Mucosa of descending colon (tissue), 3 donors: ENCODE data around the gene CHEK2. TPM values are rescaled to one million over a fixed set of nuclear protein-coding genes. Genes with fewer than 3 reads are reported as not detected.
A peak's percentile ranks its signal among the peaks of the same experiment; 100 is the strongest.
"Not testable (repeated sequence)": the region's sequence is repeated elsewhere in the genome, so short reads cannot be mapped to it uniquely, and the experiment has no call there.

ENCODE experiments used
- ATAC-seq: fragments of 200-7000 bp; cut with Tn5 transposase; one replicate; pipeline ENCODE4 v1.9.1; 2020; ENCODE audit warnings: mild to moderate bottlenecking, moderate library complexity
- DNase-seq, 3 donors: peaks; one replicate each; pipeline ENCODE4 v3.0.0-alpha.2; 2020
- H3K36me3 ChIP-seq: fragments of 200-600 bp; one replicate; pipeline ENCODE4 v1.8.0; 2021; ENCODE audit warnings: low read depth, mild to moderate bottlenecking
- H3K4me1 ChIP-seq: fragments of 200-600 bp; one replicate; pipeline ENCODE4 v1.8.0; 2021; ENCODE audit warnings: low read depth, mild to moderate bottlenecking
- H3K4me3 ChIP-seq: fragments of 200-600 bp; one replicate; pipeline ENCODE4 v1.8.0; 2021; ENCODE audit warnings: mild to moderate bottlenecking
- H3K9me3 ChIP-seq: fragments of 200-600 bp; one replicate; pipeline ENCODE4 v1.8.0; 2021; ENCODE audit warnings: mild to moderate bottlenecking
- CTCF ChIP-seq: fragments of 200-600 bp; IDR thresholded peaks from one replicate; pipeline ENCODE4 v1.8.0; 2022; ENCODE audit warnings: antibody characterized with exemption, mild to moderate bottlenecking
- intact Hi-C, 2 donors: fragments of 100-400 bp; cut with DNase I in 1 of 2; cut with micrococcal nuclease in 1 of 2; formaldehyde crosslinking; loops; one replicate each; pipeline versions ENCODE4 v1.11.0 to v1.11.1; 2022; cut with DNase I, micrococcal nuclease
- total RNA-seq, 3 donors: library from RNA; stranded (reverse); fragmentation: NEBNext Ultra II Directional in 2 of 3; extraction: Animal tissue kit (Norgen Biotek cat#: 25700) in 2 of 3; gene quantifications; one replicate each; pipeline versions ENCODE4 v1.2.1 to v1.2.4, GENCODE V29; 2021 to 2023
- donor health status: DM: no; HTN: no; CAD: no; lungs with moderate emphysema.
- donor health status: DM: no; HTN: no; CAD: no.
- donor health status: DM: no; HTN: yes; CAD: no.

The CHEK2 gene
- total RNA-seq, 3 donors from 2014 or later, result 15.8 to 21.1 (median 19.5) TPM

GRCh38 chr22:28682966-28683365, 58.7 kb downstream of the CHEK2 start:
- H3K4me1 ChIP-seq, ATAC-seq, intact Hi-C loops, H3K4me3 ChIP-seq, H3K9me3 ChIP-seq, H3K36me3 ChIP-seq, DNase-seq: not testable (repeated sequence)

GRCh38 chr22:28680813-28681490, 60.7 kb downstream of the CHEK2 start:
- intact Hi-C loops, ATAC-seq: not testable (repeated sequence)
- peak in 1 of 3 donors; percentile 27 for DNase-seq

GRCh38 chr22:28679611-28680287, 61.9 kb downstream of the CHEK2 start, which contains the start of gene TTC28:
TSS of gene TTC28 (minus strand) at chr22:28679840. CDS start at chr22:28679723, 117 bp downstream.
- H3K9me3 ChIP-seq, ATAC-seq, H3K36me3 ChIP-seq, H3K4me1 ChIP-seq, intact Hi-C loops: not testable (repeated sequence)
- peak within 1 kb of the TSS; percentile 41 for H3K4me3 ChIP-seq
- peak; percentile 60 to 82 (median 75) for DNase-seq

More at GRCh38 chr22:28680813-28681490, 60.7 kb downstream of the CHEK2 start:
- not testable (repeated sequence) for H3K4me3 ChIP-seq, H3K36me3 ChIP-seq, H3K4me1 ChIP-seq, H3K9me3 ChIP-seq

GRCh38 chr22:28678778-28679610, 62.6 kb downstream of the CHEK2 start:
- H3K4me3 ChIP-seq, result peak overlapping the region; percentile 41
- intact Hi-C loops, ATAC-seq, H3K9me3 ChIP-seq, H3K36me3 ChIP-seq, H3K4me1 ChIP-seq: not testable (repeated sequence)
- peak in 2 of 3 donors; percentile 13 to 55 for DNase-seq

GRCh38 chr22:28678170-28678569, 63.5 kb downstream of the CHEK2 start:
- H3K4me1 ChIP-seq, ATAC-seq, H3K4me3 ChIP-seq, intact Hi-C loops, H3K36me3 ChIP-seq, DNase-seq, H3K9me3 ChIP-seq: not testable (repeated sequence)

GRCh38 chr22:28674121-28674563, 67.5 kb downstream of the CHEK2 start:
- TF ChIP-seq CTCF, result no peak
- intact Hi-C loops, result no loop called here
- Histone ChIP-seq H3K36me3 (no peaks in the 10 kb centered on the region), H3K4me3 (no peak overlapping the region), H3K4me1 (no peaks in the 10 kb centered on the region), H3K9me3 (no peaks in the 10 kb centered on the region)
- DNase-seq (no peak), ATAC-seq (no peak)

GRCh38 chr22:28670756-28671155, 70.9 kb downstream of the CHEK2 start:
- no peaks in the 10 kb centered on the region for H3K9me3 ChIP-seq
- ATAC-seq (no peak), DNase-seq (no peak)
- intact Hi-C loops, result no loop called here
- no peak overlapping the region for H3K4me3 ChIP-seq
- H3K4me1 ChIP-seq, result no peaks in the 10 kb centered on the region
- no peak for TF ChIP-seq CTCF
- H3K36me3 ChIP-seq, result no peaks in the 10 kb centered on the region

- intact Hi-C loops, result no loop called here
- TF ChIP-seq CTCF, result no peak
- Histone ChIP-seq H3K9me3 (no peaks in the 10 kb centered on the region), H3K4me3 (no peak overlapping the region), H3K36me3 (no peaks in the 10 kb centered on the region), H3K4me1 (no peaks in the 10 kb centered on the region)
- no peak for DNase-seq
- no peak for ATAC-seq
Measured at GRCh38 chr22:28670161-28670560, 71.5 kb downstream of the CHEK2 start.
